ENCODE measurements around the gene NDUFS7.

NDUFS7 gene

DNA sequence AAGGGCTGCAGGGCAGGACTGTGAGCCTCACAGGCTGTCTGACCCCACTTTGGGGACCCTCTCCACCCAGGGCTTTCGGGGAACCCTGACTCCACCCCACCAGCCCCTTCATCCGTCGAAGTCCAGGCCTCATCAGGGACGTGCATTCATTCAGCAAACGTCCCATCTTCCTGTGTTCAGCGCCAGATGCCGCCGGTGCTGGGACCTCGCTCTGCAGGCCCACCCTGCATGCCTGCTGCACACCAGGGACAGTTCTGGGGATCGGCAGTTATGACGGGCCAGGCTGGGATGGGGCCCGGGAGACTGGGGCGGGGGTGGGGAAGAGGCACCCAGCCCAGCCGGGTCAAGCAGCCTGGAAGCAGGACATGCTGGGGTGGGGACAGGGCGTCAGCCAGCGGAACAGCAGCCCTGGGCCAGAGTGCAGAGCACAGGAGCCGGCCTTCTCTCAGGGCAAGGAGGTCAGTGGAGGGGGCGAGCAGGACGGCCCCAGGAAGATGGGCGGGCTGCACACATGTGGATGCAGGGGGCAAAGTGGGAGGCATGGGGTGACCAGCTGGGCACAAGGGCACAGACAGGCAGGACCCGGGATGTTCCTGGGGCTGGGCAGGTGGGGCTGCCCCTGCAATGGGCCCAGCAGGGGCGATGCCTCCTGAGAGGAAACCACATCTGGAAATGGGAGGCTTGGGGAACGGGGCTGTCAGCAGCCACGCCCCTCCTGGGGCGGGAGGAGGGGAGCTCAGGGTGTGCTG lies 12.5 kb downstream of the NDUFS7 start:
- WGBS, result 74% methylated on average over 25 of the region's 25 CpGs
- Histone ChIP-seq H3K36me3 (ENCODE audit: insufficient read depth, low read length) (peaks cover 16% of the 10 kb centered on the region), H3K9me3 (ENCODE audit: insufficient read depth, low read depth, low read length) (no peaks in the 10 kb centered on the region), H3K27ac (ENCODE audit: low read depth, low read length) (no peak overlapping the region), H3K4me3 (ENCODE audit: low read length) (no peak overlapping the region), H3K9ac (ENCODE audit: low read depth, low read length) (no peak overlapping the region), H3K4me1 (ENCODE audit: insufficient read depth, low read length) (no peaks in the 10 kb centered on the region), H3K27me3 (ENCODE audit: insufficient read depth, low read length) (no peaks in the 10 kb centered on the region; the same call in 1 of the 2 replicates)

DNA sequence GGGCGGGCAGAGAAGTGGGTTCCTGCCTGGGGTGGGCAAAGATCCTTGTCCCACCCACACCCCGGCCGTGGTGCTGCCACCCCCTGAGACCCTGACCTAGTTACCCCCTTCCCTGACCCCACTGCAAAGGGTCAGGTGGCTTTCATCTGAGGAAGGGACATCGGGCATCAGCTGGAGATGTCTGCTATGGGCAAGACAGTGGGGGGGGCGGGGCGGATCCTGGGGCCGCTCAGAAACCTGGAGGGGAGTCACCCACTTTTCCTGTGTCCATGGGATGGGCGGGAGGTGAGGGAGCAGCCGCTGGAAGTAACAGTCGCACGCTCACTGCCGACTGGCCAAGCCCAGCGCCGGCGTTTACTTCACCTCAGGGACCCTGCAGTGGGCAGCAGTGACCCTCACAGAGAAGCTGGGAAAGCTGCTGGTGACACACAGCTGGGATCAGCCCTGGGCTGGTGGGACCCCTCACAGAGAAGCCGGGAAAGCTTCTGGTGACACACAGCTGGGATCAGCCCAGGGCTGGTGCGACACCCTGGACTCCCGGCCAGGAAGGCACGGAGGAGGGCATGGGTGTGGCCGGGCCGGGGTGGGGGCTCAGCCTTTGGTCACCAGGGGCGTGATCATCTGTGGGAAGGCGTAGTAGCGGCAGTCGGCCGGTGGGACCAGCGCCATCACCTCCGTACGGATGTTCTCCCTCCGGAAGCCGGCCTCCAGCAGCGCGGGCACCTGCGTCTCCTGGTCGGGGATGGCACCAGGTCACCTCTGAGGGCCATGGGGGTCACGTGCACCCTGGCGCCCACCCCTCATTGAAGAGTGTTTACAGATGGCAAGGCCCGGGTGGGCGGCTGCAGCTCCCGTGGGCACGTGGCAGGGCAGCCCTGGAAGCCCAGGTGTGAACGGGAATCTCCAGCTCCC lies 13.3 kb downstream of the NDUFS7 start:
- H3K27me3 ChIP-seq (ENCODE audit: insufficient read depth, low read length), result peaks cover 4% of the 10 kb centered on the region; the same call in 1 of the 2 replicates
- H3K36me3 ChIP-seq (ENCODE audit: insufficient read depth, low read length), result peaks cover 13% of the 10 kb centered on the region
- H3K4me1 ChIP-seq (ENCODE audit: insufficient read depth, low read length), result no peaks in the 10 kb centered on the region
- no peak overlapping the region for H3K9ac ChIP-seq (ENCODE audit: low read depth, low read length)
- no peaks in the 10 kb centered on the region for H3K9me3 ChIP-seq (ENCODE audit: insufficient read depth, low read depth, low read length)
- H3K4me3 ChIP-seq (ENCODE audit: low read length), result no peak overlapping the region
- 80% methylated on average over 42 of the region's 42 CpGs for WGBS
- H3K27ac ChIP-seq (ENCODE audit: low read depth, low read length), result no peak overlapping the region

GRCh38 chr19:1397838-1398237 lies 14.1 kb downstream of the NDUFS7 start:
- Histone ChIP-seq H3K27me3 (ENCODE audit: insufficient read depth, low read length) (peaks cover 5% of the 10 kb centered on the region; the same call in 1 of the 2 replicates), H3K4me1 (ENCODE audit: insufficient read depth, low read length) (no peaks in the 10 kb centered on the region), H3K4me3 (ENCODE audit: low read length) (no peak overlapping the region), H3K27ac (ENCODE audit: low read depth, low read length) (no peak overlapping the region), H3K36me3 (ENCODE audit: insufficient read depth, low read length) (peaks cover 5% of the 10 kb centered on the region), H3K9me3 (ENCODE audit: insufficient read depth, low read depth, low read length) (no peaks in the 10 kb centered on the region), H3K9ac (ENCODE audit: low read depth, low read length) (no peak overlapping the region)
- WGBS, result 96% methylated on average over 9 of the region's 9 CpGs

DNA sequence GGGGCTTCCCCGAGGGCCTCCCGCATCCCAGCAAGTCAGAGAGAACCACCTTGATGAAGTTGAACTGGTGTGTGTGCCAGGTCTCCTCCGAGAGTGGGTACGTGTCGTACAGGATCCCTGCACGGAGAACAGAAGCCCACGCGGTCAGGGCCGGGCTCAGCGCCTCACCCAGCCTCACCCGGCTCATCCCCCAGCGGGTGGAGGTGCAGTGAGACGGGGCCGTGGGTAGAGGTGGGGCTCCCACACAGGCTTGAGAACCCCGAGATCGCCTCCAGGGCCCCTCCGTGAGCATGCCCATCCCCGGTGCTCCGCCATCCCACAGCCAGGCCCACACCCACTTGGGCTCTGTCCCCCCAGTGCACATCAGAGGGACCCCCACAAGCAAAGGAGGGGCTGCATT lies 15.4 kb downstream of the NDUFS7 start:
- Histone ChIP-seq H3K27ac (ENCODE audit: low read depth, low read length) (no peak overlapping the region), H3K4me3 (ENCODE audit: low read length) (no peak overlapping the region), H3K9ac (ENCODE audit: low read depth, low read length) (no peak overlapping the region), H3K4me1 (ENCODE audit: insufficient read depth, low read length) (no peaks in the 10 kb centered on the region), H3K36me3 (ENCODE audit: insufficient read depth, low read length) (no peaks in the 10 kb centered on the region), H3K9me3 (ENCODE audit: insufficient read depth, low read depth, low read length) (no peaks in the 10 kb centered on the region), H3K27me3 (ENCODE audit: insufficient read depth, low read length) (peaks cover 5% of the 10 kb centered on the region; the same call in 1 of the 2 replicates)
- 92% methylated on average over 19 of the region's 19 CpGs for WGBS

DNA sequence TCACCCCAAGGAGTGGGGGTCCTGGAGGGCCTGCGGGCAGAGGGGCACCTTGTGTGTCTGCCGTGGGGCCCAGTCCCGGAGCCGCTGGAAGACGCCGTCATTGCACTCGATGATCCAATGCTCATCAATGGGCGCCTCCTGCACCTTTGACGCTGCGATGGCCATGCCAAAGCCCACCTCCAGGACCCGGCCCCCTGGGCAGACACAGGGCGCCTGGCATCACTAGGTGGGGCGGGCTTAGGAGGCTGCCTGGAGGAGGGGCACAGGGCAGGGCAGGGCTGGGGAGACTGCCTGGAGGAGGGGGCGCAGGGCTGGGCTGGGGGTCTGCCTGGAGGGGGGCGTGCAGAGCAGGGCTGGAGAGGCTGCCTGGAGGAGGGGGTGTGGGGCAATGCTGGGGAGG lies 16.0 kb downstream of the NDUFS7 start:
- Histone ChIP-seq H3K9me3 (ENCODE audit: insufficient read depth, low read depth, low read length) (no peaks in the 10 kb centered on the region), H3K9ac (ENCODE audit: low read depth, low read length) (no peak overlapping the region), H3K27ac (ENCODE audit: low read depth, low read length) (no peak overlapping the region), H3K36me3 (ENCODE audit: insufficient read depth, low read length) (no peaks in the 10 kb centered on the region), H3K27me3 (ENCODE audit: insufficient read depth, low read length) (peaks cover 5% of the 10 kb centered on the region; the same call in 1 of the 2 replicates), H3K4me3 (ENCODE audit: low read length) (no peak overlapping the region), H3K4me1 (ENCODE audit: insufficient read depth, low read length) (no peaks in the 10 kb centered on the region)
- 94% methylated on average over 15 of the region's 15 CpGs for WGBS

- Histone ChIP-seq H3K36me3 (ENCODE audit: insufficient read depth, low read length) (no peaks in the 10 kb centered on the region), H3K4me1 (ENCODE audit: insufficient read depth, low read length) (no peaks in the 10 kb centered on the region), H3K9ac (ENCODE audit: low read depth, low read length) (peak overlapping the region; percentile 61; the same call in 1 of the 2 replicates), H3K27ac (ENCODE audit: low read depth, low read length) (no peak overlapping the region), H3K9me3 (ENCODE audit: insufficient read depth, low read depth, low read length) (no peaks in the 10 kb centered on the region), H3K4me3 (ENCODE audit: low read length) (peak overlapping the region; percentile 70), H3K27me3 (ENCODE audit: insufficient read depth, low read length) (peaks cover 5% of the 10 kb centered on the region; the same call in 1 of the 2 replicates)
- WGBS, result 54% methylated on average over 36 of the region's 36 CpGs
Observed at GRCh38 chr19:1400281-1401137, 16.8 kb downstream of the NDUFS7 start.

DNA sequence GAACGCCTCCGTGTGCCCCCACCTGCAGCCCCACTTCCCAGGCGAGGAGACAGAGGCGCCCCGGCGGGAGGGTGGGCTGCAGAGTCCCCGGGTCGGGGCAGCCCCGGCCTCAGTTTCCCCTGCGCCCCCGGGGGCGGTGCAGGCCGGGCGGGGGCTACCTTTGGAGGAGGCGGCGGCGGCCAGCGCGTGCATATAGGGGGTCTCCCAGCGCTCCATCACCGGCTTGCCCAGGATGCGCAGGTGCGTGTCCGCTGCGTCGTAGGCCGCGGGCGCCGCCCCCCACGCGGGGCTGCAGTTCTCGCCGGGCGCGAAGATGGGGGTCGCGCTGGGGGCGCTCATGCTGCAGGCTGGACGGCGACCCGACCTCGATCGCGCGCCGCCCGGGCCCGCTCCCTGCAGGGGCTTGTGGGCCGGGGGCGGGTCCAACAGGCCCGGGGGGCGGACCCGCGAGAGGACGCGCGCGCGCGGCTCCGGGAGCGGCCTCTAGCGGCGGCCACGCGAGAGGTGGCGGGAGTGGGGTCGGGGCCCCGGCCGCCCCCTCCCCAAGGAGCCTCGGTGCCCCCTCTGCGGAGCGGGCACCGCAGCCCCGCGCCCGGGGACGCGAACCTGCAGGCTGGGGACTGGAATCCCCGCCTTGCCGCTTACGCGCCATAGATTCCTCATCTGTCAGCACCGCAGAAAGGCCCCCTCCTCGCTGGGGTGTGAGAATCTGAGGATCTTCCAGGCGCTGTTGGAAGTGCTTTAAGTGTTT lies 17.6 kb downstream of the NDUFS7 start, which contains the start of gene GAMT:
Gene GAMT, minus strand, starts transcription at position 405 of the 751 bp plus-strand sequence. Its CDS starts 66 bp downstream, at position 339.
- Histone ChIP-seq H3K36me3 (ENCODE audit: insufficient read depth, low read length) (no peaks in the 10 kb centered on the region), H3K9me3 (ENCODE audit: insufficient read depth, low read depth, low read length) (no peaks in the 10 kb centered on the region), H3K27ac (ENCODE audit: low read depth, low read length) (no peak within 1 kb of the TSS), H3K27me3 (ENCODE audit: insufficient read depth, low read length) (peaks cover 5% of the 10 kb centered on the region; the same call in 1 of the 2 replicates), H3K4me3 (ENCODE audit: low read length) (peak within 1 kb of the TSS; percentile 70), H3K4me1 (ENCODE audit: insufficient read depth, low read length) (no peaks in the 10 kb centered on the region), H3K9ac (ENCODE audit: low read depth, low read length) (peak within 1 kb of the TSS; percentile 61; the same call in 1 of the 2 replicates)
- WGBS, result 2% methylated on average over 87 of the region's 87 CpGs

DNA sequence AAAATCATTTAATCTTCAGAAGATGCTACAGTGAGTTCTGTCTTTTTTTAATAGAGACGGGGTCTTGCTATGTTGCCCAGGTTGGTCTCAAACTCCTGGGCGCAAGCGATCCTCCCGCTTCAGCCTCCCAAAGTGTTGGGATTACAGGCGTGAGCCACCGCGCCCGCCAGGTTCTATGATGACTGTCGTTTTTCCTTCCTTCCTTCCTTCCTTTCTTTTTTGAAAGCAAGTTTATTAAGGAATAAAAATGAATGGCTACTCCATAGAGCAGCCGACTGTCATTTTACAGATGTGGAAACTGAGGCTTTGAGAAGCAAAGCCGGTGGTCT lies 18.1 kb downstream of the NDUFS7 start:
- H3K36me3 ChIP-seq (ENCODE audit: insufficient read depth, low read length), result no peaks in the 10 kb centered on the region
- peaks cover 5% of the 10 kb centered on the region; the same call in 1 of the 2 replicates for H3K27me3 ChIP-seq (ENCODE audit: insufficient read depth, low read length)
- WGBS, result 85% methylated on average over 10 of the region's 11 CpGs
- no peak overlapping the region for H3K27ac ChIP-seq (ENCODE audit: low read depth, low read length)
- H3K4me1 ChIP-seq (ENCODE audit: insufficient read depth, low read length), result no peaks in the 10 kb centered on the region
- peak overlapping the region; percentile 61; the same call in 1 of the 2 replicates for H3K9ac ChIP-seq (ENCODE audit: low read depth, low read length)
- no peaks in the 10 kb centered on the region for H3K9me3 ChIP-seq (ENCODE audit: insufficient read depth, low read depth, low read length)
- H3K4me3 ChIP-seq (ENCODE audit: low read length), result peak overlapping the region; percentile 70

GRCh38 chr19:1402411-1403070 lies 18.8 kb downstream of the NDUFS7 start:
- 87% methylated on average over 25 of the region's 25 CpGs for WGBS
- H3K9me3 ChIP-seq (ENCODE audit: insufficient read depth, low read depth, low read length), result no peaks in the 10 kb centered on the region
- H3K27ac ChIP-seq (ENCODE audit: low read depth, low read length), result no peak overlapping the region
- no peak overlapping the region for H3K4me3 ChIP-seq (ENCODE audit: low read length)
- no peaks in the 10 kb centered on the region for H3K36me3 ChIP-seq (ENCODE audit: insufficient read depth, low read length)
- no peaks in the 10 kb centered on the region for H3K4me1 ChIP-seq (ENCODE audit: insufficient read depth, low read length)
- peaks cover 5% of the 10 kb centered on the region; the same call in 1 of the 2 replicates for H3K27me3 ChIP-seq (ENCODE audit: insufficient read depth, low read length)
- H3K9ac ChIP-seq (ENCODE audit: low read depth, low read length), result no peak overlapping the region

All from HUES64 (cell line).